NCI-H2081 treated with DMSO at 0.1 percent for 48 hours (cell line): ENCODE results near the gene ANKHD1.

Experiments used
- DNase-seq: peaks from one replicate; lab custom pipeline; 2025; lab: John Stamatoyannopoulos, UW

Gene ANKHD1

DNA sequence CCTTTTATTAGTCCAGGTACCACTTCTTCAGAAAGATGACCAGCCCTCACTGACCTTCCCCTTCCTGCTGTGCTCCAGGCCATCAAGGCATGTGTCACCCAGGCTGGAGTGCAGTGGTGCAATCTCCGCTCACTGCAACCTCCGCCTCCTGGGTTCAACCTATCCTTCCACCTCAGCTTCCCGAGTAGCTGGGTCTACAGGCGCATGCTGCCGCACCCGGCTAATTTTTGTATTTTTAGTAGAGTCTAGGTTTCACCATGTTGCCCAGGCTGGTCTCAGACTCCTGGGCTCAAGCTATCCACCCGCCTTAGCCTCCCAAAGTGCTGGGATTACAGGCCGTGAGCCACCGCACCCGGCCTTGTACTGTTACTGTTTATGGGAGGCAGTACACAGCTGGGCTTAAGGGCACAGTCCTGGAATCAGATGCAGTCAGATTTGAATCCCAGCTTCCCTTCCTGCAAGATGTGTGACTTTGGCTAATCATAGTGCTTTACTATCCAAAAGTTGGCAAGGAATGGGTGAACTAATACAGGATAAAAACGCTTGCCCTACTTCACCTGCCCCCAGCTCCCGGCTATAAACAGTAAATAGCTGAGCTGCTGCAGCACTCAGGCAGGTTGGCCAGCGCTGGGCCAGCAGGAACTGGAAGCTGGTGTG is 145.3 kb downstream of the ANKHD1 start:
- DNase-seq, result no peak

DNA sequence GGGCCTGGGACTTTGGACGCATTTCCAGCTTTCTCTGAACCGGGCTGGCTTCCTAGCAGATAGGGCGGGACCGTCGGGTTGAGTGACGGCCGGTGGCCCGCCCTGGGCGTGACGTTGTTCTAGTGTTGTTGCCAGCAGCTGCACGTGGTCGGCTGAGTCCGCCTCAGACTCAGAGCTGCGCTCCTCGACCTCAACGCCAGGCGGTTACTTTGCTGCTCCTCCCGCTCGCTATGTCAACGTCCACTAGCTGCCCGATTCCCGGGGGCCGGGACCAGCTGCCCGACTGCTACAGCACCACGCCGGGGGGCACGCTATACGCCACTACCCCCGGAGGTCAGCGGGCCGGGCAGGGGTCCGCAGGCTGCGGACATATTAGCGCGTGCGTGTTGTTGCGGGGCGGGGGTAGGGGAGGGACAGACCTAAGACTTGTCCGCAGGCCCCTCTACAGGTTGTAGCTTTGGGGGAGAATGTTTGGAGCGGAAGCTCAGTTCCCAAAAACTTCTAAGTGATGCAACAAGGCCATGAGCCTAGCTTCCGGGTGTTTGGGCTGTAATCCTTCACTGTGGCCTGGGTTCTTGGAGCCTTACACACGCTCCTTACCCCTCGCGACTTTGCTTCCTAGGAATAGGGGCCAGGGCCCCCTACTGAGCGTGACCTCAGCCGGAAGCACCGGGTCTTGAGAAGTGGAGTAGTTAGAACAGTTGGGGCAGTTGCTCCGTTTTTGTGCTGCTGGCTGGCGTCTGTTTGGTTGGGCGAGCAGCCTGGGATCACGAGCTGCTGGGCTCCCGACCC is 146.1 kb downstream of the ANKHD1 start, which contains the start of gene EIF4EBP3:
Gene EIF4EBP3 (plus strand): TSS at position 155 of the 792 bp plus-strand sequence. CDS start 76 bp downstream, at position 231.
- DNase-seq, result peak; percentile 11

DNA sequence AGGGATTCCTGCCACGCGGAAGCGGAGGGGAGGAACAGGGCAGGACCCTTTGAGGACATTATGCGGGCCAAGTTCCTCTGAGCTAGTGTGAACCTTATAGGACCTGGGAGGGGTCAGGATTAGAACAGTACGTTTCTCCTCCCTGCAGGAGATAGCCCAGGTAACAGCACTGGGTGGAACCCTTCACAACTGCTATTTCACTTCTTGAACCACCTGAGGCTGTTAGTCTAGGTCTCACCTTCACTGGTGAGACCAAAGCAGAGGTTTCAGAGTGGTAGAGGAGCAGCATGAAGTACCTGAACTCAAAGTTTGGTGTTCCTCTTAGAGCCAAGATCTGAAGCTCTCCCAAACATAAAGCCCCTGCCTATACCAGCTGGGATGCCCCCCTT is 146.7 kb downstream of the ANKHD1 start:
- DNase-seq, result no peak

DNA sequence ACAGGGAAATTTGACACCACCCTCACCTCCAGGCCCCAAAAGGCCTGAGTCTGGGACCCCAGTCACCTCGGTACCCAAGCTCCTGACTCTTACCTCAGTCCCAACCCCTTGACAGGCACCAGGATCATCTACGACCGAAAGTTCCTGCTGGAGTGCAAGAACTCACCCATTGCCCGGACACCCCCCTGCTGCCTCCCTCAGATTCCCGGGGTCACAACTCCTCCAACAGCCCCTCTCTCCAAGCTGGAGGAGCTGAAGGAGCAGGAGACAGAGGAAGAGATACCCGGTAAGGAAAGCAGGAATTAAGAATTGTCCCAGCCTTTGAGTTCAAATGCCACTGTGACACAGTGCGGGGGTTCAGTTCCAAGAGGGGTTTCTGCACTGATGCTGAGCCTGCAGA is 147.2 kb downstream of the ANKHD1 start:
- no peak for DNase-seq

DNA sequence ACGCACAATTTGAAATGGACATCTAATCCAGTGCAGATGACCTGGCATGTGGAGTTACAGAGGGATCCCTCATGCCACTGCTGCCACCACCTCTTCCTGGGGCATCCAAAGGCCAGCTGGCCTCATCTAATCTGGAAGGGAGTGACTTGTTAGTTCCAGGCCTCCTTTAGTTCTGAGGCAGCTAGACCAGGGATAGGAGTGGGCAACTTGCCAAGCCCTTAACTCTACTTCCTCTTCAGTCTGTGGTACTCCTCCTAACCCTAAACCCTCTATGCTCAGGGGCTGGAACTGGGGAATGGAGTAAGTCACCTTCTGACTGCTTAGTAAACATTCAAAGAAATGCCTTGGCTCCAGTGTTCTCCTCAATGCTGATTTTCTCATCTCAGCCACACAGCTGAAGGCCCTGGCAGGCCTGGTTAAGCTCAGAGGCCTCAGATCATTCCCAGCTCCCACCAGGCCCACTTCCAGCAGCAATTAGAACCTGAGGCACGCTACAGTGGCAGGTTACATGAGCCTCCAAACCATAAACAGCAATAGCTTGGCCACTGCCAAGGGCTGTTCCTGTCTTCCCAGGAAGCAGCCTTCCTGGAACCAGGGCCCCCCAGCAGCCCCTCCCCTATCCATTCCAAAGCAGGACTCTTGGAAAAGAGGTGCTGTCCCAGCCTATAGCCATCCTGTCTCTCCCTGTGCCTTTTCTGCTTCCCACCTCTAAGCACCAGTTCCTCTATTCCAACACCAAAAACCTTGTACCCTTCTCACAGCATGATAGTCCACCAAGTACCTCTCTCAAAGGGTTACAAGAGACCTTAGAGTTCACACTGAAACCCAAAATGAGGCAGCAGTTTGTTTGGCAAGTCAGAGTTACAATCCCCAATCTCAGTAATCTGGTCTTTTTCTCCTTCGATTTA is 147.9 kb downstream of the ANKHD1 start:
- no peak for DNase-seq

DNA sequence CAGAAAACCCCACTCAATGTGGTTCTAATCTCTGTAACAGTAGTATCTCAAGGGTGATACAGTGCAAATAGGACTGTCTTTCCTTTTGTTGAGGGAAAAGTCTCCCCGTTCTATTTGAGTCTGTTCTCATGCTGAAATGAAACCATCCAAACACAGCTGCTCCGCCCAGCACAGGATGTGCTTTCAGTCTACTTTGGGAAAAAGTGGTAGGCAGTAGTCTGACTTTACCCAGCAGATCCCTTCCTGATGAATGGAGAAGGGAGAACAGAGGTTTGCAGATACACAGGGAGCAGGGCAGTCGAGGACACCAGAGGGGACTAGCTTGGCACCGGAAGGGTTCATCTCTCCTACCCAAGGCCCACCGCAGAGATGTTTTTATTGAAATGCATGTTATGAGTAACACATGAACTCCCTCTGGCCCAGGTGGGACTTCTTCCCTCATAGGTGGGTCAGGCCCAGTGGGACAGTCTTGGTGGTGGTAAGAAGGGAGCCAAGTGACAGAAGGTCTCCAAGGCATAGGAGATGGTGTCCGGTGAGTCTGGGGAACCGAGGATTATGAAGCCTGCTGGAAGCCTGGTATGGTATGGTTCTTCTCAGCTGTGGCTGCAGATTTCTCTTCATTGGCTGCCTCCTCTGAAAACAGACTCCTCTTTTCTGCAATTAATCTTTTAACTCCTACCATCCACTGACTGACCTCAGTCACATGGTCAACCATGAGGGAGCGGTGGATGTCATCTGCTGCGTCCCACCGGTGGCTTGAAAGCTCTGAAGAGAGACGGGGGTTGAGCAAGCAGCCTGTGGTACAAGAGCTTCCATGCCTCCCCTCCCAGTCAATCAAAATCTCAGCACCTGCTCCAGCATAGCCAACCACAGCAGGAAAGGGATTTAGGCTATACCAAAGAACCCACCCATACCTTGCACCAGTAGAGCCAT is 148.8 kb downstream of the ANKHD1 start:
- DNase-seq, result no peak

DNA sequence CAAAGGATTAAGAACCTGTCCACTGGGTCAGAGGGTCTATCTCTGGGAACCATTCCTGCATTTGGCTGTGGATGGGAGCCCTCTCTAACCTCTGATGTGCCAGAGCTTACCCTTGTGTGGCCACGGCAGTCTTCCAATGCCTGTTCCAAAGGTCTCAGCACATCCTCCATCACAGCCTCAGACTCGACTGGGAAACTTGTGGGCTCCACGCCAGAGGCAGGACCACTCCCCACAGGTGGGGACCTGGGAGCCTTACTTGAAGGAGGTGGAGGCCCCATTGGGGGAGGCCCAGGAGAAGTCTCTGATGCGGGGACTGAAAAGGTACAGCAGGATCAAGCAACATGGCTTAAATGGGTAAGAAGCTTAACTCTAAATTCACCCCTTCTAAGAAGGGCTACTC is 150.2 kb downstream of the ANKHD1 start:
- DNase-seq, result no peak

DNA sequence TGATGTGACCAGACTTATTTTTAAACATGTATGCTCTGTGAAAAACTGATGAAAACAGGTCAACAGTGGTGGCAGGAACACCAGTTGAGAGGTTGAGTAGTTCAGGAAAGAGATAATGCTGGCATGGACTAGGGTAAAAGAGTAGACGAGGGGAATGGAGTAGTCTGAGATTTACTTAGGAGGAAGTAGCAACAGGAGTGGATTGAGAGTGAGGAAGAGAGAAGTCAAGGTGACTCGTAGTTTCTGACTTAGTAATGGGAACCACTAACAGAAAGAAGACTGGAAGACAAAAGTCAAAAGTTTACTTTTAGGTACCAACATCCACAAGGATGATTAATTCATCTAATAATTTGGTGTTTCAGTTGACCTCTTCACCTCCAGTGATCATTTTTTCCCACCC is 152.0 kb downstream of the ANKHD1 start:
- DNase-seq, result no peak

DNA sequence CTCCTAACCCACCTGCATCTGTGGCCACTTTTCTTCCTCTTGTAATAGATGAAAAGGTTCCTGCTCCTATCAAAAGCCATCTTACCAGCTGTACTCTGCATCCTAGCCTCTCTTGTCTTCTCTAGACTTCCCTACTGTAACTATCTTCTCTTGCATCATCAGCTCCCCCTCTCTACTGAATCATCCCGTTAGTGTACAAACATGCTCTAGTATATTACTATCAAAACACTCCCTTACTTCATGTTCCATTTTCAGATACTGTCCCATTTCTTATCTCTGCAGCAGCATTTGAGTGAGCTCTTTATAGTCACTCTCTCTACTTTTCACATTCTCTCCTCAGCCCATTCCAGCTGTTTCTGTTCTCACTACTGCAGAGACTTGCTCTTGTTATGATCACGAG is 152.8 kb downstream of the ANKHD1 start:
- no peak for DNase-seq

DNA sequence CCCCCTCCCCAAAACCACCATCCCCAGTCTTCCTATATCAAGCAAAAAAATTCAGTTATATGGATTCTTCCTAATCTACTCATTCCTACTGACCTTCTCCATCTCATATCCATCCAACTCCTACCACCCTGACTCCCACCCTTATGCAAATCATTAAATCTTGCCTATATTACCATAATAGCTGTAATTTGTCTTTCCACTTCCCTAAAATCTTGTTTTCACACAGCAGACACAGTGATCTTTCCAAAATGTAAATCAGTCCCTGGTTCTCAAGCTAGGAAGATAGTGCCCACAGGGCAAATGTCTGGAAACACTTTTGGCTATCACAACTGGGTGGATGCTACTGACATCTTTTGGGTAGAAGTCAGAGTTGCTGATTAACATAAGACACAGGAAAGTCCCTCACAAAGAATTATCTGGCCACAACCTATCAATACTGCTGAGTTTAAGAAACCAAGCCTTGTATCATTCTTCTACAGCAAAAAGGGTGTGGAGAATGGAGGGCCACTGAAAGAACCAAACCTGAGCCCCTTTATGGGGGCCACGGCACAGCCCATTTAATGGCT is 154.2 kb downstream of the ANKHD1 start:
- no peak for DNase-seq

DNA sequence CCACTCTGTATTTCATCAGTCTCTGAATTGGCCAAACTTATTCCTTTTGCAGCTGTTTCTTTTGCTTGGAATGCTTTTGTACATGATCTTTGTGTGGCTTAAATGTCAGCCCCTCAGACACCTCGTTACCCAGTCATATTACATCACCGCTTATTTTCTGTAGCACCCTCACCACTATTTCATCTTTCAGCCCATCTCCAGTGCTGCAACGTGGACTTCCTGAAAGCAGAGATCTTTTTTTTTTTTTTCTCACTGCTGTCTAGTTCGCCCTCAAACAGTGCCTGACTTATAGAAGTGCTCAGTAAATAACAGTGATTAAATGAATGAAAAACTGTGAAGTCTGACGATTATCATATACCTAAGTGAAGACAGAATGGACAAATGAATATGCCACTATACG is 154.8 kb downstream of the ANKHD1 start:
- DNase-seq, result no peak

DNA sequence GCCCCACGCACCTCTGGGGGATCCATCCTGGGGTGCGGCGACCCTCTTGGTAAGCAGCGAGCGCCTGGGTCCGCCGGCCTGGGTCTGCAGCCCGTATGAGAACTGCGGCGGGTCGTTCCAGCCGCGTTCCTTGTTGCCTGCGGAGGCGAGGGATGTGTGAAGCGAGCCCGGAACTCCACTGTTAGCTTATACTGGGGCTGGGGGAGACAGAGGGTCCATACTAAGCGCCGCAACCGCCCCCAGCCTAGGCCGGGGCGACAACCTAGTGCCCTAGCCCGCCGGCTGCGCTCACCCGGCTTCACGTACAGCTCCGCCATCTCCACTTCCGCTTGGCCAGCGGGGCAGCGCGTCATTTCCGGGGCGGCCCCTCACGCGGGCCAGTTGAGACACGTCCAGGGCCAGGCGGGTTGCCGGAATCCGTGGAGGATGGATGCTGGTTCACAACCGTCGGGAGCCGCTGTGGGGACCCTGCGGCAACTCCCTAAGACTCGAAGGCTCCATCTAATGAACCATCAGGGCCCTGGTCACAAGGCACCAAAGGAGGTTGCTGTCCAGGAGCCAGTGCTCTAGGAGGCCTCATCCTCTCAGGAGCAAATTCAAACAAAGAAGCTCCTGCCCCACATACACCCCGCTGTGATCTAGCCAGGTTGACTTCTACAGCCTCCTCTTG is 155.6 kb downstream of the ANKHD1 start, which contains the start of gene SRA1:
Gene SRA1 (minus strand): TSS at position 338 of the 670 bp plus-strand sequence. CDS start 21 bp downstream, at position 317.
- peak; percentile 26 for DNase-seq

DNA sequence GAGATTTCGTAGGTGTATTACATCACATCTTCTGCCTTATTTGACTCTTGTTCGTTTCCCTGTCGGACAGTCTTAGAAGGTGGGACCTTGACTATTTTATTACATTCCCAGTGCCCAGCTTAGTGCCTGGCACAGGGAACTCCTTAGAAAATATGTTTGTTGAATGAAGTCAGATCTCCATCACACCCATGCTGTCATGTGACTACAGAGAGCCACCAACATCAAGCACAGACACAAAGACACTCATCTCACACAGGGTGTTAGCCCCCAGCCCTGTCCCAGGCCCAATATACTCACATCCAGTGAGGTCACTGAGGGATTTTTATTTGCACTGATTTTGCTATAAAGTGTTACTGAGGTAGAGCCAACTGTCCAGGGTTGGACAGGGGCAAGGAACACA is 156.3 kb downstream of the ANKHD1 start:
- DNase-seq, result no peak

DNA sequence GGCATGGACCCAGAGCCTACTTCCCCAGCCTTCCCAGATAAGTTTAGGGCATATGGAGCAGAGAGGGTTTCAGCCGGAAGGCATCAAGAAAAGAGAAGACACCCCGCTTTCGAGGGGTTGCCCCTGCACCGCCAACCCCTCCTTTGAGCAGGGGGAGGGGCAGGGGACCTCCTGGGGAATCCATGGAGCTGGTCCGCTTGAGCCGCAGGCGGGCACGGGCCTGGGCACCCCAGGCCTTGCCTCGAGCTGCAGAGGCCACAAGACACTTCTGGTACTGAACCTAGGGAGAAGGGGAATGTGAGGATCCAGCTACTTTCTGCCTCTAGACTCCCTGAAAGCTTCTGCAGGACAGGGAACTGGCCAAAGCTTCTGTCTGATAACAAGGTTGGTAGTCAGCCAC is 156.9 kb downstream of the ANKHD1 start:
- DNase-seq, result no peak

DNA sequence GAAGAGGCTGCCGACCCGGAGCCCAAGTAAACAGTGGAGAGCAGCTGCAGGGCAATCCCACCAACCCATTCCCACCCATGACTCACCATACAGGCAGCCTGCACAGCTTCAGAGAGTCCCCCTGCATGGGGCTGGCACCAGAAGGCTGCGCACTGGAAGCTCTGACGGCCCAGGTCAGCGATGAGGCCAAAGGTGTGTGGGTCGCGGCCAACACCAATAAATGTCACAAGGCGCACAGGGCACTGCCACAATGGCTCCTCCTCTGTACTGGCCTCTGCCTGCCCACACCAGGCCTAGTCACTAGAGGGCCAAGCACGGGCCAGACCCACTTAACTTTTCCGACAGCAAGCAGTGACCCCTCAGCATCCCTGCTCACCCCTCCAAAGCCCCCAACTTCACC is 158.6 kb downstream of the ANKHD1 start:
- no peak for DNase-seq

DNA sequence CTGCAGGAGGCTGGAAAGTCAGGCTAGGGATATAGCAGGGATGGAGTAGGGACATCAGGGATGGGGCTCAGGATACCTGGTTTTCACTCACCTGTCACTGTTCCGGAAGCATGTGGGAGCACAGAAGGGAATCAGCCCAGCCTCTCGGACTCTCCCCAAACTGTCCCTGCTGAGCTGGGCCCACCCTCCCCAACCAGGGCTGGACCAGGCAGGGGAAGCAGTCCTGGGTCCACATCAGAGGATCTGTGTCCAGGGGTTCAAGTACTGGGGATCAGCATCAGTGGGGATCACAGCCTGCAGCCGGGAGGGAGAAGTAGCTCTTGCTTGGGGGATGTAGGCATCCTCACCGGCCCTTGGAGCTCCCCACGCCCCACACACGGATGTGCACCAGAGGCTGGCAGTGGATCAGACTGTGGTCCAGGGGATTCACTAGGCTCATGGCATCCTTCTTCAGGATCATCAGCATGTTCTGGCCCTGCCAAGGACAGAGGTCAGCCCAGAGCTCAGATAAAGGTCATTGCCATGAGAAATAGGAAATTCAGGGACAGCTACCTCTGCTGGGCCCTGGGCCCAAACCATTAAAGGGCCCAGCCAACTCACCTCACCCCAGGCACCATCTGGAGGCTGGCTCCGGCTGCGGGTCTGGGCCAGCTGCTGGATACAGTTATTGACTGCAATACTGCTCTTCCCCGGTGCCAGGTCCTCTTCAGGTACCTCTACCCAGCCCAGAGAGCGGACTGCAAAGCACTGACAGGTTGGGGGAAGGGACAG is 160.3 kb downstream of the ANKHD1 start:
- no peak for DNase-seq

DNA sequence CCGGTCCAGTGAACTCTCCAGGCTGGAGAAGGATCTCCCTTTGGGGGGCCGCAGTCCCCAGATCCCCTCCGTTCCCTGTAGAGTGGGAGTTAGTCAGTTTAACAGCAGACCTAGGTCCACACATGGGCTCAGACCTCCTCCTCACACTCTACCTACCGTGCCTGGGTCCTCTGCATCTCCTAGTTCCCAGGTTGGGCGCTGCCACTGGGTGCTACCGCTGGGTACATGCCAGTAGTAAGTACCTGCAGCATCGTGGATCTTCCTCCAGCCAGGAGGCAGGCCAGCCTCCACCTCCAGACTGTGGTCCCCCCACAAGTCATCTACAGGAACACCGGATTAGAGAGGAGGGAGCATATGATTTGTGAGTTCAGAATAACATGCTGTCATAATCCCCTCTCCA is 162.0 kb downstream of the ANKHD1 start:
- DNase-seq, result no peak

DNA sequence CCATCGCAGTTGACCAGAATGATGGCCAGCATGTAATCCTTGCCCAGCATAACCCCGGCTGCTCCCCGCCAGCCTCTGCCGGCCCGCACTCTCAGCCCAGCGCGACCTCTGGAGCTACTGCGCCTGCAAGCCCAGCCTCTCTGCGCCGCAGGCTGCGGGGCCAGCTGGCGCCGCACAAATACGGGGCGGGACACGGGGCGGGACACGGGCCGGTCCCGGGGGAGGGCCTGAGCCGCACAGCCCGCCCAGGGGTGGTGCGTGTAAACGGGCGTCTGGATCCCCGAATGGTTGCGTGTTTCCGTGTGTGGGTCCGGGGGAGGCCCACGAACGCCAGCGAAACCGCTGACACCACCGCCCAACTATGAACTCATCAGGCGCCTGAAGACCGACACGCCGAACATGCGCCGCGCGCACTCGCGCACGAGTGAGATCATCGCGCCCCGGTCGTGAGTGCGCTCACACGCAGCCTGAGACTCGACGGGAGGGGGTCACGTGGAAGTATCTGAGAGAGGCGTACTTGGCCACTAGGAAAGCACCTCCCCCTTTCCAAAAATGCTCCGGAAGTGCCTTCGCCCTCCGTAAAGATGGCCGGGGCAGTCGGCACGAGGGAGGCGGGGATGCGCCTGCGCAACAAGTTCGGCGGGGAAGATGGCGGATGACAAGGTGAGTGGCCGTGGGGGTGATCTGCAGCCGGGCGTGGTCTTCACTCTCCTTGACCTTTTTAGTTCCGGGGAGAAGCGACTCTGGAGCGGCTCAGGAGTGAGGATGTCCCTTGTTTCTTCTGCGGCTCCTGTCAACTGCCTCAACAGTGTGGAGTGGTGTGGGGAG is 162.8 kb downstream of the ANKHD1 start, which contains the start of the genes APBB3 and SLC35A4:
Gene APBB3 (minus strand): TSS at position 403 of the 828 bp plus-strand sequence. CDS start 353 bp downstream, at position 50.
Gene SLC35A4 (plus strand): TSS at position 633 of the 828 bp plus-strand sequence. CDS start 2,342 bp downstream, outside the sequence.
- DNase-seq, result peak; percentile 78
